Kidney (tissue), 14 donors: ENCODE data around the gene TPPP3. TPM values are rescaled to one million over a fixed set of nuclear protein-coding genes. Genes with fewer than 3 reads are reported as not detected.

Experiments
- DNase-seq, 5 donors: peaks; one replicate each; pipeline ENCODE4 v3.0.0-alpha.2; 2013 to 2020
- FAIRE-seq: peaks from 2 replicates; lab custom pipeline; 2012; peaks lifted over from hg19 to GRCh38; lab: Jason Lieb, UNC
- H3K27ac ChIP-seq, 2 donors: one replicate each; pipeline ENCODE4 v1.7.0; 2013; ENCODE audit warnings: low read depth in 2 of 2, low read length in 2 of 2, inconsistent platforms in 1 of 2
- H3K27me3 ChIP-seq: one replicate; pipeline ENCODE4 v1.7.1; 2013; ENCODE audit warnings: low read length, inconsistent platforms; ENCODE audit not compliant: control insufficient read depth, insufficient read depth
- H3K36me3 ChIP-seq, 3 donors: one replicate each; pipeline versions ENCODE4 v1.7.0 to v1.7.1; 2013; ENCODE audit warnings: low read length in 3 of 3, control low read depth in 1 of 3, inconsistent platforms in 1 of 3; ENCODE audit not compliant: insufficient read depth in 3 of 3, control insufficient read depth in 2 of 3
- H3K4me1 ChIP-seq, 3 donors: one replicate each; pipeline versions ENCODE4 v1.7.0 to v1.7.1; 2013; ENCODE audit warnings: low read length in 3 of 3, inconsistent platforms in 1 of 3, low read depth in 1 of 3; ENCODE audit not compliant: control insufficient read depth in 2 of 3, insufficient read depth in 2 of 3
- H3K4me3 ChIP-seq, 3 donors: one replicate each; pipeline versions ENCODE4 v1.7.0 to v1.8.1; 2013; ENCODE audit warnings: low read length in 3 of 3, control low read depth in 1 of 3, inconsistent platforms in 1 of 3
- H3K9ac ChIP-seq, 3 donors: one replicate each; pipeline versions ENCODE4 v1.7.0 to v1.7.1; 2013; ENCODE audit warnings: low read length in 3 of 3, control low read depth in 1 of 3, inconsistent platforms in 1 of 3
- H3K9me3 ChIP-seq, 3 donors: one replicate each; pipeline versions ENCODE4 v1.7.0 to v1.7.1; 2013; ENCODE audit warnings: low read length in 3 of 3, control low read depth in 1 of 3, inconsistent platforms in 1 of 3; ENCODE audit not compliant: control insufficient read depth in 2 of 3, insufficient read depth in 1 of 3
- CTCF ChIP-seq: IDR thresholded peaks from 3 replicates; pipeline ENCODE4 v1.5.1; 2012; ENCODE audit warnings: mild to moderate bottlenecking, moderate library complexity, borderline replicate concordance; ENCODE audit not compliant: insufficient read depth; ENCODE audit errors: extremely low read depth
- intact Hi-C: fragments of 100-400 bp; cut with DNase I; formaldehyde crosslinking; loops from one replicate; pipeline ENCODE4 v1.11.1; 2022
- polyA plus RNA-seq: library from polyadenylated mRNA; stranded (reverse); fragments of 350-450 nt; fragmentation: Illumina TruSeq; extraction: RNeasy Lipid Tissue Mini Kit (QIAGEN cat#74804); gene quantifications from one replicate; pipeline ENCODE4 v1.2.3, GENCODE V29; 2014; ENCODE audit warnings: low read depth, low replicate concordance; ENCODE audit not compliant: insufficient read depth
- total RNA-seq: library from RNA; stranded (reverse); fragmentation: NEBNext Ultra II Directional; extraction: Animal tissue kit (Norgen Biotek cat#: 25700); gene quantifications from one replicate; pipeline ENCODE4 v1.2.1, GENCODE V29; 2021
- donor health status: control.
- donor health status: control.
- donor health status: control.
- donor health status: control.
- donor health status: control.
- donor health status: DM: yes; HTN: yes; CAD: no.
- donor health status: Normal renal cell carcinoma (clear cell type).

Gene TPPP3
- total and polyA plus RNA-seq, 2 donors from 2014 or later, result 8.2 to 108 TPM

DNA sequence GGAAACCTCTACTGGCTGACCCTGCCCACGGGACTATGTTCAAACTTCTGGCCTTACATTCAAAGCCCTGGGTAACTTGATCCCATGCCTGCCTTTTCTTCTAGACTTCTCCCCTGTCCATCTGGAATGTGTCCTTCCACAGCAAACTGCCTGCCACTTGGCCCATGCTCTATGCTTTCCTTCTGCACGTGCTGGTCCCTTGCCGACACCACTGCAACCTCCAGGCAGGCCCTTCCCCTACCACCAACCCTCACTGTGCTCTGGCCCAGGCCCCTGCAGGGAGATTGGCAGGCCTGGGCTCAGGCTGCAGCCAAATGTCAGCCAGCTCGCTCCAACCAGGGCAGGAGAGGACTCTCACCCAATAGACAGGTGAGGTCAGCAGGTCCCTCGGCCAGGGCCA lies 48.6 kb upstream of the TPPP3 start:
- intact Hi-C loops, result no loop called here
- Histone ChIP-seq H3K9ac (peak overlapping the region in 1 of 3 donors; percentile 52), H3K4me1 (peaks cover 3 to 70% (median 62%) of the 10 kb centered on the region in 3 donors), H3K27ac (peak overlapping the region; percentile 92 to 94), H3K4me3 (no peak overlapping the region), H3K27me3 (no peaks in the 10 kb centered on the region), H3K36me3 (peaks cover 3 to 21% (median 11%) of the 10 kb centered on the region in 3 donors), H3K9me3 (no peaks in the 10 kb centered on the region)
- no peak for TF ChIP-seq CTCF
- no peak for DNase-seq
- no peak for FAIRE-seq

DNA sequence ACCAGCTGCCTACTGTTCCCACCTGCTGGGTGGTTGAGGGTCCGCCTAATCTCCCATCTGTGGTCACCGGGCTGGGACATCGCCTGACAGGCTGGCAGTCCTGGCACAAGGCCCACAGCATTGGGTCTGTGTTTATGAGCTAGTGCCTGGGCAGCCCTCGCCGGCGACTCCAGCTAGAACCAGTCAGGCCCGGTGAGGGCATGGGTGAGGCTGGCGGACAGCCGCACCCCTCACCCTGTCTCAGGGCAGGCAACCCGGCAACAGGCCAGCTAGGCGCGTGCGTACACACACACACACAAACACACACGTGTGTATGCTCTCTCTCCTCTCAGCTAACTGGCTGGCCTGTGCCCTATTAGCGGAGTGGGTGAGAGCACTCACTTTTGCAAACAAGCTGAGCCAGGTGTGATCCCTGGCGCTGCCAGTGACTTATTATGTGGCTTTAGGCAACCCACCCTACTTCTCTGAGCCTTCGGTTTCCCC lies 48.0 kb upstream of the TPPP3 start:
- TF ChIP-seq CTCF, result no peak
- Histone ChIP-seq H3K4me1 (peaks cover 3 to 66% (median 56%) of the 10 kb centered on the region in 3 donors), H3K27ac (peak overlapping the region; percentile 92 to 94), H3K4me3 (no peak overlapping the region), H3K9ac (peak overlapping the region in 1 of 3 donors; percentile 52), H3K27me3 (no peaks in the 10 kb centered on the region), H3K36me3 (peaks cover 3 to 25% (median 15%) of the 10 kb centered on the region in 3 donors), H3K9me3 (no peaks in the 10 kb centered on the region)
- intact Hi-C loops, result no loop called here
- FAIRE-seq (no peak), DNase-seq (peak in 4 of 5 donors; percentile 45 to 98 (median 69))

GRCh38 chr16:67438824-67439393 lies 45.6 kb upstream of the TPPP3 start:
- Histone ChIP-seq H3K9ac (peak overlapping the region in 1 of 3 donors; percentile 44), H3K27me3 (no peaks in the 10 kb centered on the region), H3K27ac (peak overlapping the region; percentile 79 to 85), H3K4me1 (peaks cover 3 to 56% (median 40%) of the 10 kb centered on the region in 3 donors), H3K9me3 (no peaks in the 10 kb centered on the region), H3K36me3 (peaks cover 3 to 25% (median 15%) of the 10 kb centered on the region in 3 donors), H3K4me3 (no peak overlapping the region)
- intact Hi-C loops, result no loop called here
- DNase-seq, result no peak
- no peak for TF ChIP-seq CTCF
- FAIRE-seq, result no peak
